Stimulated activated naive CD4-positive, alpha-beta T cell treated with Interleukin-2 at 50 U/mL for 16 hours (primary cell): ENCODE data around the gene OTOGL.

Experiments
- DNase-seq: peaks from one replicate; lab custom pipeline; 2025; lab: John Stamatoyannopoulos, UW

Gene OTOGL

GRCh38 chr12:80099259-80099658, at the start of gene OTOGL:
OTOGL (plus strand) TSS chr12:80099537; CDS start chr12:80209432, 109,895 bp downstream.
- DNase-seq = no peak

- no peak for DNase-seq
Observed at GRCh38 chr12:80050236-80050635, 49.1 kb upstream of the OTOGL start.

GRCh38 chr12:80053051-80053790, 46.1 kb upstream of the OTOGL start:
- no peak for DNase-seq

GRCh38 chr12:80056232-80056631, 43.1 kb upstream of the OTOGL start:
- no peak for DNase-seq

- DNase-seq = no peak
Observed at GRCh38 chr12:80056845-80057244, 42.5 kb upstream of the OTOGL start.

- DNase-seq = no peak
Observed at GRCh38 chr12:80058586-80058985, 40.8 kb upstream of the OTOGL start.

GRCh38 chr12:80059102-80059501, 40.2 kb upstream of the OTOGL start:
- DNase-seq = no peak

- no peak for DNase-seq
Observed at GRCh38 chr12:80059875-80060274, 39.5 kb upstream of the OTOGL start.

- DNase-seq = no peak
Observed at GRCh38 chr12:80064269-80064668, 35.1 kb upstream of the OTOGL start.

- no peak for DNase-seq
Observed at GRCh38 chr12:80064951-80065350, 34.4 kb upstream of the OTOGL start.

GRCh38 chr12:80068173-80068572, 31.2 kb upstream of the OTOGL start:
- DNase-seq = no peak

GRCh38 chr12:80083892-80084614, 15.3 kb upstream of the OTOGL start:
- peak; percentile 16 for DNase-seq

- no peak for DNase-seq
Observed at GRCh38 chr12:80086025-80086424, 13.3 kb upstream of the OTOGL start.

- no peak for DNase-seq
Observed at GRCh38 chr12:80087486-80088213, 11.7 kb upstream of the OTOGL start.

GRCh38 chr12:80100591-80100990, 1.3 kb downstream of the OTOGL start:
- no peak for DNase-seq

- DNase-seq = no peak
Observed at GRCh38 chr12:80101126-80101525, 1.8 kb downstream of the OTOGL start.

- no peak for DNase-seq
Observed at GRCh38 chr12:80107221-80107620, 7.9 kb downstream of the OTOGL start.

- DNase-seq = no peak
Observed at GRCh38 chr12:80116735-80117134, 17.4 kb downstream of the OTOGL start.

- no peak for DNase-seq
Observed at GRCh38 chr12:80118565-80119324, 19.4 kb downstream of the OTOGL start.

- no peak for DNase-seq
Observed at GRCh38 chr12:80120994-80121393, 21.7 kb downstream of the OTOGL start.

GRCh38 chr12:80121661-80122060, 22.3 kb downstream of the OTOGL start:
- no peak for DNase-seq

GRCh38 chr12:80129895-80130530, 30.7 kb downstream of the OTOGL start:
- no peak for DNase-seq
